GM12878 (cell line): ENCODE results near the gene PHLDA2. TPM values are rescaled to one million over a fixed set of nuclear protein-coding genes. Genes with fewer than 3 reads are reported as not detected.

ENCODE experiments used
- ATAC-seq: fragments of 200-7000 bp; cut with Tn5 transposase; 3 replicates; pipeline ENCODE4 v1.9.1; 2020; ENCODE audit warnings: mild to moderate bottlenecking, moderate library complexity
- BruUV-seq: library from RNA; stranded (reverse); fragments of 400-500 nt; replicated peaks from 2 replicates; lab custom pipeline; 2021; lab: Mats Ljungman, UMichigan
- CTCF ChIA-PET: fragments of 300-600 bp; sonication (Branson Sonifier 250); formaldehyde crosslinking; extraction: SDS; loops from one replicate; lab custom pipeline; 2021; ENCODE audit warnings: inconsistent platforms; lab: Yijun Ruan, JAX
- POLR2A ChIA-PET: fragments of 350-600 bp; formaldehyde crosslinking; extraction: SDS; loops from one replicate; lab custom pipeline; 2021; ENCODE audit warnings: inconsistent platforms; lab: Charles Lee
- RAD21 ChIA-PET: fragments of 300-600 bp; sonication (Branson Sonifier 250); formaldehyde crosslinking; loops from one replicate; lab custom pipeline; 2023; ENCODE audit warnings: antibody characterized with exemption; ENCODE audit not compliant: unreplicated experiment; lab: Charles Lee
- SMC1A ChIA-PET: fragments of 300-600 bp; sonication (Branson Sonifier 250); formaldehyde crosslinking; loops from one replicate; lab custom pipeline; 2023; ENCODE audit not compliant: unreplicated experiment, uncharacterized antibody; lab: Charles Lee
- DNase-seq: peaks from one replicate; pipeline ENCODE4 v3.0.0-alpha.2; 2011; ENCODE audit warnings: low read depth, low spot score
- FAIRE-seq: peaks from 3 replicates; lab custom pipeline; 2011; peaks lifted over from hg19 to GRCh38; lab: Jason Lieb, UNC
- H2AFZ ChIP-seq: 2 replicates; pipeline ENCODE4 v1.6.0; 2011; ENCODE audit warnings: low read depth, low read length, control low read depth; ENCODE audit not compliant: control insufficient read depth
- H3K27ac ChIP-seq: 2 replicates; pipeline ENCODE4 v1.5.1; 2011; ENCODE audit warnings: control low read depth; ENCODE audit not compliant: control insufficient read depth, insufficient read depth
- H3K27me3 ChIP-seq, 2 experiments: replicated peaks in 1 of 2; 2 replicates each; pipeline versions ENCODE4 v1.6.0 to v1.6.1; 2011; ENCODE audit warnings: low read length in 1 of 2; ENCODE audit not compliant: control insufficient read depth in 2 of 2, insufficient read depth in 2 of 2
- H3K36me3 ChIP-seq, 2 experiments: 2 replicates each; pipeline ENCODE4 v1.5.1; 2011; ENCODE audit warnings: low read length in 1 of 2; ENCODE audit not compliant: control insufficient read depth in 2 of 2, insufficient read depth in 2 of 2
- H3K4me1 ChIP-seq: 2 replicates; pipeline ENCODE4 v1.6.1; 2011; ENCODE audit warnings: mild to moderate bottlenecking, low read length, moderate library complexity, mixed read lengths; ENCODE audit not compliant: control insufficient read depth, insufficient read depth
- H3K4me2 ChIP-seq: 2 replicates; pipeline ENCODE4 v1.6.0; 2011; ENCODE audit warnings: control low read depth; ENCODE audit not compliant: control insufficient read depth, insufficient read depth
- H3K4me3 ChIP-seq: fragments of 200-600 bp; sonication (generic); 2 replicates; pipeline ENCODE4 v1.5.1; 2016
- H3K79me2 ChIP-seq: 2 replicates; pipeline ENCODE4 v1.6.0; 2011; ENCODE audit warnings: low read length; ENCODE audit not compliant: control insufficient read depth, insufficient read depth
- H3K9ac ChIP-seq: 2 replicates; pipeline ENCODE4 v1.8.0; 2011; ENCODE audit warnings: low read length, control low read depth, mixed read lengths; ENCODE audit not compliant: control insufficient read depth, insufficient read depth
- H3K9me3 ChIP-seq: replicated peaks from 3 replicates; pipeline ENCODE4 v1.5.1; 2011; ENCODE audit warnings: mild to moderate bottlenecking, low read length; ENCODE audit not compliant: control insufficient read depth, insufficient read depth
- H4K20me1 ChIP-seq: 2 replicates; pipeline ENCODE4 v1.6.0; 2011; ENCODE audit not compliant: control insufficient read depth, insufficient read depth
- ATF3 ChIP-seq: IDR thresholded peaks from 2 replicates; pipeline ENCODE4 v1.6.1; 2011; ENCODE audit warnings: low read depth, mild to moderate bottlenecking, low read length, moderate library complexity, borderline replicate concordance; ENCODE audit errors: extremely low read depth
- ETV6 ChIP-seq, 2 experiments: fragments of 450-650 bp in 1 of 2; IDR thresholded peaks in 1 of 2; conservative IDR thresholded peaks in 1 of 2; 2 replicates each; pipeline ENCODE4 v1.6.1; 2014; ENCODE audit warnings: antibody characterized with exemption in 1 of 2, borderline replicate concordance in 1 of 2, low read depth in 1 of 2, mild to moderate bottlenecking in 1 of 2, moderate library complexity in 1 of 2
- GABPA ChIP-seq: IDR thresholded peaks from 2 replicates; pipeline ENCODE4 v1.6.1; 2014; ENCODE audit warnings: antibody characterized with exemption, low read depth, mild to moderate bottlenecking, inconsistent platforms
- KLF5 ChIP-seq: fragments of 450-650 bp; IDR thresholded peaks from 2 replicates; pipeline ENCODE4 v1.6.1; 2014; ENCODE audit warnings: mild to moderate bottlenecking; ENCODE audit not compliant: partially characterized antibody
- NFIC ChIP-seq: IDR thresholded peaks from 2 replicates; pipeline ENCODE4 v1.6.1; 2012; ENCODE audit warnings: low read depth, mild to moderate bottlenecking, inconsistent platforms, low read length, moderate library complexity
- PRDM15 ChIP-seq: fragments of 450-650 bp; formaldehyde crosslinking; IDR thresholded peaks from 2 replicates; pipeline ENCODE4 v1.4.0; 2020; ENCODE audit warnings: mild to moderate bottlenecking, moderate library complexity
- RAD21 ChIP-seq: IDR thresholded peaks from 2 replicates; pipeline ENCODE4 v1.6.1; 2011; ENCODE audit warnings: mild to moderate bottlenecking, low read depth, low read length, moderate library complexity; ENCODE audit not compliant: insufficient read depth
- SP1 ChIP-seq: IDR thresholded peaks from one replicate; pipeline ENCODE4 v1.6.1; 2011; ENCODE audit warnings: low read depth, low read length
- TARDBP ChIP-seq: IDR thresholded peaks from 2 replicates; pipeline ENCODE4 v1.6.1; 2016; ENCODE audit warnings: borderline replicate concordance
- WGBS: methylation state at CpG from one replicate; pipeline ENCODE4 v1.1.6; 2016; ENCODE audit warnings: low lambda C conversion rate; ENCODE audit not compliant: insufficient replicate concordance, insufficient coverage; ENCODE audit errors: missing lambda C conversion rate; 5-methylcytosine and 5-hydroxymethylcytosine counted together
- in situ Hi-C: fragments of 300-500 bp; cut with MboI; formaldehyde crosslinking; loops from 9 replicates; pipeline ENCODE4 v1.14.3; 2018; ENCODE audit warnings: mixed read lengths
- intact Hi-C: fragments of 100-400 bp; cut with micrococcal nuclease; formaldehyde crosslinking; loops from one replicate; pipeline ENCODE4 v1.14.2; 2022; ENCODE audit not compliant: unreplicated experiment
- polyA plus RNA-seq, 11 experiments: library from polyadenylated mRNA; depleted of rRNA in 4 of 11; unstranded in 6 of 11; stranded (reverse) in 5 of 11; fragments of >200 nt; fragmentation: Nextera tagmentation in 4 of 11; fragmentation: Illumina TruSeq in 1 of 11; extraction: Ambion mirVana in 4 of 11; extraction: Trizol in 1 of 11; gene quantifications; 1 replicate in 1 of 11; 2 replicates in 10 of 11; pipeline versions ENCODE4 v1.2.1 to v1.2.3, GENCODE V29; 2011 to 2016; ENCODE audit warnings: inconsistent platforms in 2 of 11, missing spikeins in 2 of 11, low read depth in 1 of 11
- total RNA-seq, 4 experiments: library from RNA; depleted of rRNA in 3 of 4; stranded (reverse); fragments of >200 nt in 3 of 4; fragmentation: Illumina TruSeq in 1 of 4; extraction: Trizol in 1 of 4; gene quantifications; 2 replicates each; pipeline versions ENCODE4 v1.2.1 to v1.2.3, GENCODE V29; 2013 to 2021
- TF ChIP-seq, protein P1 (sequence below): fragments of 450-650 bp; IDR thresholded peaks from 2 replicates; pipeline ENCODE4 v1.6.1; 2017; ENCODE audit warnings: mild to moderate bottlenecking, moderate library complexity

Gene PHLDA2
- total and polyA plus RNA-seq, 10 of the 15 experiments (the other 5 are each of a cell fraction or from before 2014, with no cell fraction given) = 0.15 to 0.49 (median 0.16) TPM; not detected in 7

GRCh38 chr11:2951231-2952110, 22.3 kb upstream of the PHLDA2 start (continued):
- no peak for TF ChIP-seq ATF3
- no peak for TF ChIP-seq SP1

DNA sequence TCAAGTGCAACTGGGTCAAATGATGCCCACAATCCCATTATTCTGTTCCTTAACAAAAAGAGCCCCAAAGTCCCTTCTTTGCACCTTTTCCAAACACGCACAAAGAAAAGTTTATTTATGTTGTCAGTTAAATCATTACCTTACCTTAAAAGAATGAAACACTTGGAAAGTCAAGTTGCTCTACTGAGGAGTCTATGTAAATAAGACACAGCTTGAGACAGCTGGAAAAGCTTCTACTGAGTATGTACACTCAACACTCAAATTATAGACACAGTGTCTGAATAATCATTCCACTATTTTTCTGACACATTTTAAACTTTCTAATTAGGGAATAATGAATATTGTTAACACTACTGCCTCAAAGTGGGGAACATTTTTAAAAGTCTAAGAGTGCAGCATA, 21.6 kb upstream of the PHLDA2 start:
- peaks cover 25 to 55% of the 10 kb centered on the region in 2 experiments for H3K36me3 ChIP-seq
- H2AFZ ChIP-seq = no peak overlapping the region
- BruUV-seq = no TSS peak
- H3K4me1 ChIP-seq = peaks cover 2% of the 10 kb centered on the region; the same call in 1 of the 2 replicates
- CTCF ChIA-PET = interaction anchor here (0.7 kb wide), 1 partner anchor 140 kb away, joined by 4 read pairs; no protein-coding TSS in a partner anchor
- SMC1A ChIA-PET = no interaction called here
- no peaks in the 10 kb centered on the region for H4K20me1 ChIP-seq
- no peak overlapping the region for H3K9ac ChIP-seq
- no peaks in the 10 kb centered on the region for H3K9me3 ChIP-seq
- no peak overlapping the region for H3K4me3 ChIP-seq
- ATAC-seq (no peak), DNase-seq (no peak), FAIRE-seq (no peak)
- WGBS = 100% methylated on average over 1 of the region's 1 CpG
- RAD21 ChIA-PET = no interaction called here
- in situ Hi-C loops (no loop called here), intact Hi-C loops (no loop called here)
- H3K27me3 ChIP-seq = no peaks in the 10 kb centered on the region
- no peak overlapping the region for H3K27ac ChIP-seq
- POLR2A ChIA-PET = no interaction called here
- no peaks in the 10 kb centered on the region for H3K79me2 ChIP-seq
- no peak overlapping the region for H3K4me2 ChIP-seq
- TF ChIP-seq, protein P1, sequence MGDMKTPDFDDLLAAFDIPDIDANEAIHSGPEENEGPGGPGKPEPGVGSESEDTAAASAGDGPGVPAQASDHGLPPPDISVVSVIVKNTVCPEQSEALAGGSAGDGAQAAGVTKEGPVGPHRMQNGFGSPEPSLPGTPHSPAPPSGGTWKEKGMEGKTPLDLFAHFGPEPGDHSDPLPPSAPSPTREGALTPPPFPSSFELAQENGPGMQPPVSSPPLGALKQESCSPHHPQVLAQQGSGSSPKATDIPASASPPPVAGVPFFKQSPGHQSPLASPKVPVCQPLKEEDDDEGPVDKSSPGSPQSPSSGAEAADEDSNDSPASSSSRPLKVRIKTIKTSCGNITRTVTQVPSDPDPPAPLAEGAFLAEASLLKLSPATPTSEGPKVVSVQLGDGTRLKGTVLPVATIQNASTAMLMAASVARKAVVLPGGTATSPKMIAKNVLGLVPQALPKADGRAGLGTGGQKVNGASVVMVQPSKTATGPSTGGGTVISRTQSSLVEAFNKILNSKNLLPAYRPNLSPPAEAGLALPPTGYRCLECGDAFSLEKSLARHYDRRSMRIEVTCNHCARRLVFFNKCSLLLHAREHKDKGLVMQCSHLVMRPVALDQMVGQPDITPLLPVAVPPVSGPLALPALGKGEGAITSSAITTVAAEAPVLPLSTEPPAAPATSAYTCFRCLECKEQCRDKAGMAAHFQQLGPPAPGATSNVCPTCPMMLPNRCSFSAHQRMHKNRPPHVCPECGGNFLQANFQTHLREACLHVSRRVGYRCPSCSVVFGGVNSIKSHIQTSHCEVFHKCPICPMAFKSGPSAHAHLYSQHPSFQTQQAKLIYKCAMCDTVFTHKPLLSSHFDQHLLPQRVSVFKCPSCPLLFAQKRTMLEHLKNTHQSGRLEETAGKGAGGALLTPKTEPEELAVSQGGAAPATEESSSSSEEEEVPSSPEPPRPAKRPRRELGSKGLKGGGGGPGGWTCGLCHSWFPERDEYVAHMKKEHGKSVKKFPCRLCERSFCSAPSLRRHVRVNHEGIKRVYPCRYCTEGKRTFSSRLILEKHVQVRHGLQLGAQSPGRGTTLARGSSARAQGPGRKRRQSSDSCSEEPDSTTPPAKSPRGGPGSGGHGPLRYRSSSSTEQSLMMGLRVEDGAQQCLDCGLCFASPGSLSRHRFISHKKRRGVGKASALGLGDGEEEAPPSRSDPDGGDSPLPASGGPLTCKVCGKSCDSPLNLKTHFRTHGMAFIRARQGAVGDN = no peak
- TF ChIP-seq GABPA (no peak), NFIC (no peak), RAD21 (no peak), PRDM15 (CRISPR knock-in tag) (no peak), KLF5 (no peak), TARDBP (no peak), ETV6 (conservative IDR thresholded peaks at IDR 0.05 in 1 of 2, IDR thresholded peaks at IDR 0.05 in 1 of 2; ENCODE audit: borderline replicate concordance in 1 of 2, low read depth in 1 of 2) (no peak)
